NCI-H82 (cell line): ENCODE measurements around the gene HACD1.
"Not testable (repeated sequence)": the region's sequence is repeated elsewhere in the genome, so short reads cannot be mapped to it uniquely, and the experiment has no call there.

Source experiments
- DNase-seq: peaks from one replicate; lab custom pipeline; 2025; lab: John Stamatoyannopoulos, UW

The HACD1 gene

GRCh38 chr10:17643339-17643754, 26.2 kb upstream of the HACD1 start:
- peak; percentile 83 for DNase-seq

- peak; percentile 91 for DNase-seq
Measured at GRCh38 chr10:17640331-17640816, 23.2 kb upstream of the HACD1 start.

- DNase-seq: no peak
Measured at GRCh38 chr10:17637869-17638268, 20.7 kb upstream of the HACD1 start.

GRCh38 chr10:17633353-17633752, 16.2 kb upstream of the HACD1 start:
- peak; percentile 28 for DNase-seq

GRCh38 chr10:17632590-17632989, 15.4 kb upstream of the HACD1 start:
- DNase-seq: not testable (repeated sequence)

GRCh38 chr10:17626656-17627055, 9.5 kb upstream of the HACD1 start:
- DNase-seq: no peak

- DNase-seq: no peak
Measured at GRCh38 chr10:17624996-17625395, 7.8 kb upstream of the HACD1 start.

- DNase-seq: no peak
Measured at GRCh38 chr10:17622061-17622460, 4.9 kb upstream of the HACD1 start.

GRCh38 chr10:17616403-17617030, 657 bp downstream of the HACD1 start:
- DNase-seq: peak; percentile 59

GRCh38 chr10:17609523-17610079, 7.6 kb downstream of the HACD1 start:
- no peak for DNase-seq

GRCh38 chr10:17607603-17608332, 9.4 kb downstream of the HACD1 start:
- DNase-seq: peak; percentile 74

- DNase-seq: no peak
Measured at GRCh38 chr10:17607060-17607459, 10.1 kb downstream of the HACD1 start.

- no peak for DNase-seq
Measured at GRCh38 chr10:17606547-17607040, 10.6 kb downstream of the HACD1 start.

- DNase-seq: no peak
Measured at GRCh38 chr10:17605936-17606335, 11.2 kb downstream of the HACD1 start.

GRCh38 chr10:17599089-17599488, 18.1 kb downstream of the HACD1 start:
- DNase-seq: peak; percentile 34

- no peak for DNase-seq
Measured at GRCh38 chr10:17597386-17597785, 19.8 kb downstream of the HACD1 start.

- no peak for DNase-seq
Measured at GRCh38 chr10:17590969-17591645, 26.1 kb downstream of the HACD1 start.

GRCh38 chr10:17589316-17589715, 27.9 kb downstream of the HACD1 start:
- DNase-seq: not testable (repeated sequence)

GRCh38 chr10:17588420-17588819, 28.8 kb downstream of the HACD1 start:
- no peak for DNase-seq

- DNase-seq: not testable (repeated sequence)
Measured at GRCh38 chr10:17587321-17587720, 29.9 kb downstream of the HACD1 start.

- DNase-seq: no peak
Measured at GRCh38 chr10:17586821-17587234, 30.3 kb downstream of the HACD1 start.

GRCh38 chr10:17585016-17585415, 32.2 kb downstream of the HACD1 start:
- no peak for DNase-seq
